HG03135 (cell line): Measurements from ENCODE around the gene TCP11L2.
"Not testable (repeated sequence)": the region's sequence is repeated elsewhere in the genome, so short reads cannot be mapped to it uniquely, and the experiment has no call there.

Experiments
- ATAC-seq: cut with Tn5 transposase; IDR thresholded peaks from one replicate; pipeline ENCODE4 v1.9.1; 2021; ENCODE audit warnings: mild to moderate bottlenecking, moderate library complexity; ENCODE audit not compliant: unreplicated experiment

The TCP11L2 gene

DNA sequence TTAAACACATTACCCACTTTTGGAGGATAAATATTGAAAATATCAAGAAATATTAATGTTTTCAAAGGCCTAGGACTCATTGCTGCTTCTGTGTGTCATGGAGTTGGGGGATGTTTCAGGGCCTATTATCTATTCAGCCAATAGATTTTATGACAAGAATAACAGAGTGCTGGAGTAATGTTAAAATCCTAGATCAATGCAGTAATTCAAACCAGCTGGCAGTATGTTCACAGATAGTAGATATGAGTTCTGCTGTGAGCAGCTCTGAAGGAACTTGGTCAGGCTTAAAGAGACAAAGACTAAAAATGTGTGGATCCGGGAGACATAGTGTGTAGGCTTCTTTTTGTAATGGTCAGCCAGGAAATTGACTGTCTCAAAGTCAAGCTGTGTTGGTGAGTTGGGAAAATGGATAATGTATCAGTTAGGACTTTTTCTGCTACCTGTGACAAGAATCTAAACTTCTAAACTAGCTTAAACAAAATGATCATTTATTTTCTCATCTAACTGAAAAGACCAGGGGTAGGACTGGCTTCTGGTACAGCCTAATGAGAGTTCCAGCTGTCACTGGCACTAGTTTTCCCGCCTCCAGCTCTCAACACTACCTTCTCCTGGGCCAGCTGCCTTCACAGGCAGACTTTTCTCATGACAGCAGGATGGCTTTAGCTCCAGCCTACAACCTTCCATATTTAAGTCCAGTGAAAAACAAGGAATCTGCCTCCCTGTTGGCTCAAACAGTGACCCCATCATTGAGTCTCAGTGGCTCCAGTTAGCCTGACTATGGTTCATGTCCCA is 38.7 kb downstream of the TCP11L2 start:
- no peak for ATAC-seq

GRCh38 chr12:106342397-106343213 is 40.1 kb downstream of the TCP11L2 start:
- ATAC-seq = no peak

DNA sequence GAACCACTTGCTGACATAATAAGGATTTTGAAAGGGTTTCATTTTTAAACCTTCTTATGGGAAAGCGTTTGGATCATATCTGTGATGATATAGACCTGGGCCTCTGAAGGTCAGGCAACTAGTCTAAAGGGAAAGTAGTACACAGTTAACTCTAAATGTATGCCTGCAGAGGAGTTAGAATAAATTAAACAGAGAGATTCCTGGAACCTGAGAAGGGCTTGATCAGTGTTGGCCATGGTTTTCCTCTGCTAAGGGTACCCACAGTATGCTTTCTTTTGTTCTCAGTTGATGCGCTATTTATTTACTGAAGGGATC is 40.6 kb downstream of the TCP11L2 start:
- ATAC-seq = no peak

DNA sequence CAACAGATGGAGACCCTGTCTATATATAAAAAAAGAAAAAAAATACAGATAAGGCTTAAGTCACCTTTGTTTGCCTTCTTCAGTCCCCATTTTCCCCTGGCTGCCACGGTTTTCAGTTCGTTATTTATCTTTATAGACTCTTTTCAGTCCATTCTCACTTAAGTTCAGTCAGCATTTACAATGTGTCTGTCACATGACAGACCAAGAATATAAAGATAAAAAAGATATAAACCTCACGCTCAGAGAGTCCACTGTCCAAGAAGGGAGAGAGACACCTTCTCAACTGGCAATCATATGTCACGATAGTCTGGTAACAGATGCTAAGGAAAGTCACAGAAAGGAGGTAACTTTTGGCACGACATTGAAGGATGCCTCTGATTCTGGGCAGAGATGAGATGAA is 41.6 kb downstream of the TCP11L2 start:
- no peak for ATAC-seq

DNA sequence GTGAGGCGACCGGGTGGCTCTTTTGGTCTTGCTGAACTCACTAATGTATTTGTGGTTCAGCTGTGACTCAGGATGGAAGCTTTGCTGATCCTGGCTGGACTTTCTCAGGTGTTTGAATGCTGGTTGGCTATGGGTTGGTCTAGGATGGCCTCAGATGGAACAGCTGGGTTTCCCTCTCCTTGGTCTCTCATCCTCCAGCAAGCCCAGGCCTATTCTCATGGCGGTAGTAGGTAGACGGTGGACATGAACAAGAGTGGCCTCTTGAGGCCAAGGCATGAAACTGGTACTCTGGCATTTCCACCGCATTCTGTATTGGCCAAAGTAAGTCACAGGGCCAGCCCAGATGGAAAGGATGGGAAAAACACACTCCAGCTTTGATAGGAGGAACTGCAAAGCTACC is 43.2 kb downstream of the TCP11L2 start:
- ATAC-seq = no peak

DNA sequence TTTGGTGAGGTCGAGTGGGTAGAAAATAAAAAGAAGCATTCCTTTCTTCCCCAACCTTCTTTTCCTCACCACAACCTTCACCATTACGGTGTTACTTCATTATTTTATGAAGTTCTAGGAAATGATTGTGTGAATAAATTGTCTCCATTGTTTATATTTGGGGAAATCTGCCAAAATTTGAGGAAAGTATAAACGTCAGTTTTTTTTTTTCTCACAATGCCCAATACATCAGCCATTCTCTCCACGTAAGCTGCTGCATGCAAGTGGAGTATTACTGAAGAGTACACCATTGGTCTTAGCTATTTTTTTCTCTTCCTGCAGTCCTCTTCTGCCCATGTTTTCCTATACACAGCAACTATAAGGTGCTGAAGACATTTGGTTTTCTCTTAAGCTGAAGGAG is 45.9 kb downstream of the TCP11L2 start:
- ATAC-seq = no peak

DNA sequence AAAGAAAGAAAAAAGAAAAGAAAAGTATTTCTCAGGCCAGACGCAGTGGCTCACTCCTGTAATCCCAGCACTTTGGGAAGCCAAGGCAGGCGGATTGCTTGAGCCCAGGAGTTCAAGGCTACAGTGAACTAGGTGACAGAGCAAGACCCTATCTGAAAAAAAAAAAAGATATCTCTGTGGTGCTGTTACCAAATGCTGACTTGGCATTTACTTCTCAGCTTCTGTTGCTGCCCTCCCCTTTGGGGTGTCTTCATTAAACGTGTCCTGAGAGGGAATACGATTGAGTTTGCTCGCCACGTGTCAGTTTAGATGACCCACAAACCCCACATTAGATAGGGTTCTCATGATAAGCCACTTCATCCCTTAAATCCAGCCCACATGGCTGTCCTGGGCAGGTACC is 50.6 kb downstream of the TCP11L2 start:
- no peak for ATAC-seq

- peak; percentile 83 for ATAC-seq
Measured at GRCh38 chr12:106357549-106358395, 55.2 kb downstream of the TCP11L2 start, which contains the start of gene POLR3B. POLR3B (plus strand) TSS chr12:106357748; CDS start chr12:106357880, 132 bp downstream.

DNA sequence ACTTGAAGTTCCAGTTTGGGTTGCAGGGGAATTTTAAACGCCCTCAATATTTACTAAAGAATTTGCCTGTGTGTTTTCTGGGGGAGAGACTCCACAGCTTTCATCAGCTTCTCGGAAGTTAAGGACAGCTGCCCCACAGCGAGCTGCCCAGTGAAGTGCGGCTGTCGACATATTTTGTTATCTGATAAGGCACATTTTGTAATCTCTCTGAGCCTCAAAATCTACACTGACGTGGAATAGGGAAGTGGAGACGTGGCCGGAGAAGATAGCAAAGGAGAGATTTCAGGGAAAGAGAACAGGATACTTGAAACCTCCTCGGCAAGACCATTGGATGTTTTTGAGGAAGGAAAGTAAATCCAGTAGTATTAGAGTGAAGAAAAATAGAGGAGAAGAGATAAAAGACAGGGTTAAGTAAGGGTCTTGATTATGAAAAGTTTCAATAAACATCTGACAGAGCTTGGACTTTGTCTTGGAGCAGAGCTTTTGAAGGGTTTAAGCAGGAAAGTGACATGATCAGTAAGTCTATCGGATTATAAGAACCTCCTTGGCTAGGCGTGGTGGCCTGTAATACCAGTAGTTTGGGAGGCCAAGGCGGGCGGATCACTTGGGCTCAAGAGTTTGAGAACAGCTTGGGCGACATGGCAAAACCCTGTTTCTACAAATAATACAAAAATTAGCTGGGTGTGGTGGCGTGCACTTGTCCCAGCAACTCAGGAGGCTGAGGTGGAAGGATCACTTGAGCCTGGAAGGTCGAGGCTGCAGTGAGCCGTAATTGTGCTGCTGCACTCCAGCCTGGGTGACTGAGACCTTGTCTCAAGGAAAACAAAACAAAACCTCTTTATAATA is 56.1 kb downstream of the TCP11L2 start:
- ATAC-seq = peak; percentile 23

GRCh38 chr12:106359646-106360399 is 57.3 kb downstream of the TCP11L2 start:
- ATAC-seq = no peak

DNA sequence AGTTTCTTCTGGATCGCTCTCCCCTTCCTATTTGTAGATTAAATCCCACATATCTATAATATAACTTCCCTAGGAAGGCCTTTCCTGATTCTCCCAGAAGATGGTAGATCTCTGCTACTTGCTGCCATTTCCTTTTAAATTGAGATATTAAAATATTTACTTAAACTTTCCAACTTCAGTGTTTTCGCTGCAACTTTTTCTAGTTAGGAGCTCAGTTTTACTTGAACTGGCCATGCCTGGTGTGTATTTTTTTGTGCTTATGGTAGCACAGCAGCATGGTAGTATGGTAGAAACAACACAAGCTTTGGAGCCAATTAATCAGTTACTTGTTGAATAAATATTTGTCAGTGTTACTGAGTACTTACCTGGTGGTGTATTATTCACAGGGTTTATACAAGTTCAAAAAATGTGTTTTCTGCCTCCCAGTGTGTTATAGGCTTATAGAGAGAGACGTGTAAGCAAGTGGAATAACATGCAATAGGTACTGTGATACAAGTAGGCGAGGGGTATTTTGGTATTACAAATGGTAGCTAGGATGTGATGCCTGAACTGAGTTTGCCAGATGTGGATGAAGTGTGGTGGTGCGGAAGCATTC is 58.0 kb downstream of the TCP11L2 start:
- ATAC-seq = no peak

GRCh38 chr12:106362971-106363370 is 60.4 kb downstream of the TCP11L2 start:
- no peak for ATAC-seq

DNA sequence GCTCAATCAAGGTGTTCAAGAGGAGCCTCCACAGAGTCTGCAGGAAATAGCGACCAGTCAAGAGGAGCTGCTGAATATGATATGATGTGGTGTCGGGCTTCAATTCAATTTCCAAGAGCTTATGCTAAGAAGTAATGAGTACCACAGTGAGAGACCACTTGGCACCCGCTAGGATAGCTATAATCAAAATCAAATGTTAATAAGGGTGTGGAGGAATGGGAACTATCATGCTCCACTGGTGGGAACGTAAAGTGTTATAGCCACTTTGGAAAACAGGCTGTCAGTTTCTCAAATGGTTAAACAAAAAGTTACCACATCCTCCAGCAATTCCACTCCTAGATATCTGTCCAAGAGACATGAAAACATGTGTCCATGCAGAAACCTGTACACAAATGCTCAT is 61.7 kb downstream of the TCP11L2 start:
- no peak for ATAC-seq

DNA sequence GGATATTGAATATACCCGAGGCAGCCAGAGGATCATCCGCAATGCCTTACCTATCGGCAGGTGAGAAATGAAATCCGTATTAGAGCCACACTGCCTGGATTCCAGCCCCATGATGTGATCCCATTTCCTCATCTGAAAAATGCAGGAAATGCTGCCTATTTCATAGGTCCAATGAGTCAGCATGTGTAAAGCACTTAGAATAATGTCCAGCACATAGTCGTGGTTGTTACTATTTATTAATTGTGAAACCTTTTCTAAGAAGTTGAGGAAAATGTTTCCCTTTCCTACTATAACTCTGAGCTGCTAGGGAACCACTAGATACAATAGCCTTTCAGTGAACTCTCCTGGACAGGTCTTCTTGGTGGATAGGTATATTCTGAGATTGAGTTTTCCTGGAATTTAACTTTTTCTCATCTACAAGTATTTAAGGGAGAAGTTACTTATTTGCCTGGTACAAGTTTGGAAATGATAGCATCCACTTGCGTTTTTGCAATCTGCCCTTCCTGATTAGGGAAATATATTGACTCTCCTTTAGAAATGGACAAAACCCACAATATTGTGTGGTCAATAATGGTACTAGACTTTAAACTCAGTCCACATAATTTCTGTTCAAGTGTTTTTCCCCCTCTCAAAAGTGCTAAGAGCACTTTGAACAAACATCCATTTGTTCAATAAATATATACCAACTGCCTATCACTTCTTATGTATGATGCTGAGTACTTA is 67.3 kb downstream of the TCP11L2 start:
- ATAC-seq = no peak

GRCh38 chr12:106378788-106379187 is 76.3 kb downstream of the TCP11L2 start:
- no peak for ATAC-seq

- ATAC-seq = no peak
Measured at GRCh38 chr12:106380954-106381353, 78.4 kb downstream of the TCP11L2 start.

DNA sequence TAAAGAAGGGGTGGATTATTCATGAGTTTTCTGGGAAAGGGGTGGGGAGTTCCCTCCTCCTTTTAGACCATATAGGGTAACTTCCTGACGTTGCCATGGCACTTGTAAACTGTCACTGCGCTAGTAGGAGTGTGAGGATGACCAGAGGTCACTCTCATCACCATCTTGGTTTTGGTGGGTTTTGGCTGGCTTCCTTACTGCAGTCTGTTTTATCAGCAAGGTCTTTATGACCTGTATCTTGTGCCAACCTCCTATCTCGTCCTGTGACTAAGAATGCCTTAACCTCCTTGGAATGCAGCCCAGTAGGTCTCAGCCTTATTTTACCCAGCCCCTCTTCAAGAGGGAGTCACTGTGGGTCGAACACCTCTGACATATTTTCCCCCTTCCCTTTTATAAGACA is 79.3 kb downstream of the TCP11L2 start:
- not testable (repeated sequence) for ATAC-seq

- no peak for ATAC-seq
Measured at GRCh38 chr12:106386813-106387535, 84.4 kb downstream of the TCP11L2 start.
